NK-92 (cell line): ENCODE measurements around the gene HS3ST6.
"Not testable (repeated sequence)": the region's sequence is repeated elsewhere in the genome, so short reads cannot be mapped to it uniquely, and the experiment has no call there.

Experiments
- DNase-seq: peaks from one replicate; lab custom pipeline; 2025; ENCODE audit not compliant: unreplicated experiment; lab: John Stamatoyannopoulos, UW

The HS3ST6 gene

GRCh38 chr16:1947369-1947670, 29.1 kb upstream of the HS3ST6 start:
- DNase-seq: no peak

- DNase-seq: no peak
Measured at GRCh38 chr16:1946495-1947368, 28.5 kb upstream of the HS3ST6 start.

GRCh38 chr16:1945559-1946391, 27.6 kb upstream of the HS3ST6 start:
- no peak for DNase-seq

GRCh38 chr16:1944612-1945199, 26.5 kb upstream of the HS3ST6 start:
- DNase-seq: no peak

- DNase-seq: peak; percentile 79
Measured at GRCh38 chr16:1942810-1943726, 24.9 kb upstream of the HS3ST6 start, which contains the start of gene MSRB1. Gene MSRB1 (minus strand): TSS chr16:1943199. CDS start chr16:1943156, 43 bp downstream.

- no peak for DNase-seq
Measured at GRCh38 chr16:1942047-1942809, 24.0 kb upstream of the HS3ST6 start.

- no peak for DNase-seq
Measured at GRCh38 chr16:1941162-1942046, 23.2 kb upstream of the HS3ST6 start.

- no peak for DNase-seq
Measured at GRCh38 chr16:1940273-1941161, 22.3 kb upstream of the HS3ST6 start.

GRCh38 chr16:1939833-1940232, 21.6 kb upstream of the HS3ST6 start:
- not testable (repeated sequence) for DNase-seq

- DNase-seq: no peak
Measured at GRCh38 chr16:1938910-1939309, 20.7 kb upstream of the HS3ST6 start.

GRCh38 chr16:1938316-1938715, 20.1 kb upstream of the HS3ST6 start:
- DNase-seq: no peak

GRCh38 chr16:1936945-1937479, 18.8 kb upstream of the HS3ST6 start:
- no peak for DNase-seq

GRCh38 chr16:1933097-1933661, 15.0 kb upstream of the HS3ST6 start:
- no peak for DNase-seq

GRCh38 chr16:1932050-1933028, 14.1 kb upstream of the HS3ST6 start:
- no peak for DNase-seq

GRCh38 chr16:1930338-1930720, 12.1 kb upstream of the HS3ST6 start:
- no peak for DNase-seq
